HG03139 (cell line): ENCODE data around the gene DDN.

Experiments used
- ATAC-seq: cut with Tn5 transposase; IDR thresholded peaks from one replicate; pipeline ENCODE4 v1.9.1; 2021; ENCODE audit not compliant: unreplicated experiment

The DDN gene

GRCh38 chr12:48967991-48968390, 31.2 kb downstream of the DDN start:
- no peak for ATAC-seq

GRCh38 chr12:48966177-48966895, 32.8 kb downstream of the DDN start:
- ATAC-seq = no peak

- no peak for ATAC-seq
Observed at GRCh38 chr12:48965298-48965838, 33.8 kb downstream of the DDN start.

DNA sequence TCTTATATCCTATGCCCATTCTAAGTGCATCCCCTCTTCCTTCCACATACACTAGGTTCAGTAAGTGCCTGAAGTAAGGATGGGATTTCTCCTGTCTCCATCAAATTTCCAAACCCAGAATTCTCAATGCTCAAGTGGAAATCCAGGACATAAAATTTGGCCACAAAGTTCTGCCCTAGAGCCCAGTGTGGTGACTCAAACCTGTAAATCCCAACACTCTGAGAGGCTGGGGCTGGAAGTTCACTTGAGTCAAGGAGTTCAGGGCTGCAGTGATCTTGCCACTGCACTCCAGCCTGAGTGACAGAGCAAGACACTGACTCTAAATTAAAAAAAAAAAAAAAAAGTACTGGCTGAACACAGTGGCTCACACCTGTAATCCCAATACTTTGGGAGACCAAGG, 37.4 kb downstream of the DDN start:
- no peak for ATAC-seq

DNA sequence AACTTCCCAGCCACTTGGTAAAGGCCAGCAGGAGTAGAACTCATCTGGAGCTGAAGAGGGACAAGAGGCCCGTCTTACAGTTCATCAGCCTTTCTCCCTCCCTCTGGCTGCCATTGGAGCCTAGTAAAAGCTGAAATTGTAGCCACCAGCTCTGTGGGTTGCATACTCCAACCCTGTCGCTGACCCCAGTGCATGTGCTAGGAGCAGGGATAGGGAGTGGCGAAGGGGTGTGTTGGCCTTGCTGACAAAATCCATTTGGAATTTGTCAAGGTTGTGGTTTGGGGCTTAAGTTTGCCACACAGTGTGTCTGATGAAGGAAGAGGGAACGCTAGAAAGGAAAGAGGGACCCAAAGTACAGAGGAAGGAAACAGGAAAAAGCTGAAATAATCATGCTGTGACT, 37.8 kb downstream of the DDN start:
- ATAC-seq = no peak

DNA sequence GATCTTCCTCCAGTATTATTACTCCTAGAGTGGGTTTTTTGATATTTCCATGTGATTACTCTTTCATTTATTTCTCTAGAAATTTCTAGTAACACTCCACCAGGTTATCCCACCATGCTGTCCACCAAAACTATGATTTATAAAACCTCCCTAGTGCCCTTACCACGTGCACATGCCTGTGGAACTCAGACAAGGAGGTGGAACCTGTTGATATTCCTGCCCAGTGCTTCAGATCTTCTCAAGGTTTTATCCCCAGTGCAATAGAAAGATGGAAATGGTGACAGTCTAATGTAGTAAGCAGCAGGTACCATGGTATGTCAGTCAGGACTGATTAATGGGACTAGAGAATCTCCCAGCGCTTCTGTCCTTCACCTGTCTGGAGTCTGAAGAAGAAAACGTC, 38.3 kb downstream of the DDN start:
- no peak for ATAC-seq

- ATAC-seq = no peak
Observed at GRCh38 chr12:48958049-48958388, 41.2 kb downstream of the DDN start.

GRCh38 chr12:48957141-48958048, 41.8 kb downstream of the DDN start, which contains the start of gene ARF3:
ARF3 (minus strand) TSS chr12:48957487; CDS start chr12:48941095, 16,392 bp downstream.
- ATAC-seq = peak; percentile 89

GRCh38 chr12:48956279-48957140, 42.7 kb downstream of the DDN start:
- ATAC-seq = no peak

- no peak for ATAC-seq
Observed at GRCh38 chr12:48954841-48955501, 44.2 kb downstream of the DDN start.

GRCh38 chr12:48954061-48954460, 45.1 kb downstream of the DDN start:
- no peak for ATAC-seq

- ATAC-seq = no peak
Observed at GRCh38 chr12:48952691-48953090, 46.5 kb downstream of the DDN start.

- no peak for ATAC-seq
Observed at GRCh38 chr12:48947727-48948126, 51.4 kb downstream of the DDN start.

GRCh38 chr12:48946943-48947342, 52.2 kb downstream of the DDN start:
- no peak for ATAC-seq

DNA sequence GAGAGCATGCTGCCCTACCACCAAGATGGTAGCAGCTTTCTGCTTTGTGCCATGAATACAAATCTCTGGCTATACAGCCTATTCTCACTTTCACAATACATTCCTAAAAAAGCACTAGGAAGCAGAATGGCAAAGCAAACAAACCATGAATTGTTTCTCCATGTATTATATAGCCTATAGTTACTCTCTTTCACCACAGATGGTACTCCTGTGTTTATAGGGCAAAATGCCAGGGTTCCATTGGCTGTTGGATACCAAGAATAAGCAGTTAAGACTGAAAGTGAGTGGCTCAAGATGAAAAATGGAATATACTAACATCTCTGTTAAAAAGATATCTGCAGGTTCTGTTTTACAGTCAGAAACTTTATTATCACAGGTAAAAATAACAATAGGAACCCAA, 53.0 kb downstream of the DDN start:
- no peak for ATAC-seq
